GM21737 (cell line): ENCODE results near the gene SH3BP2.
A peak's percentile ranks its signal among the peaks of the same experiment; 100 is the strongest.

Source experiments
- ATAC-seq: cut with Tn5 transposase; IDR thresholded peaks from one replicate; pipeline ENCODE4 v1.9.1; 2021; ENCODE audit warnings: mild to moderate bottlenecking, moderate library complexity; ENCODE audit not compliant: unreplicated experiment

SH3BP2 gene

GRCh38 chr4:2831611-2832308, 38.9 kb downstream of the SH3BP2 start:
- no peak for ATAC-seq

GRCh38 chr4:2832309-2832980, 39.6 kb downstream of the SH3BP2 start:
- peak; percentile 46 for ATAC-seq

GRCh38 chr4:2832981-2833670, 40.2 kb downstream of the SH3BP2 start:
- ATAC-seq, result no peak

GRCh38 chr4:2833671-2834000, 40.8 kb downstream of the SH3BP2 start:
- no peak for ATAC-seq

GRCh38 chr4:2834001-2834921, 41.4 kb downstream of the SH3BP2 start:
- peak; percentile 1 for ATAC-seq

- ATAC-seq, result no peak
These were observed 43.1 kb downstream of the SH3BP2 start for GRCh38 chr4:2835978-2836377.

GRCh38 chr4:2836391-2836859, 43.5 kb downstream of the SH3BP2 start:
- ATAC-seq, result no peak

- no peak for ATAC-seq
These were observed 44.4 kb downstream of the SH3BP2 start for GRCh38 chr4:2837110-2837903.

- ATAC-seq, result no peak
These were observed 45.1 kb downstream of the SH3BP2 start for GRCh38 chr4:2837904-2838496.

- ATAC-seq, result no peak
These were observed 46.2 kb downstream of the SH3BP2 start for GRCh38 chr4:2839060-2839459.

- ATAC-seq, result no peak
These were observed 49.9 kb downstream of the SH3BP2 start for GRCh38 chr4:2842687-2843262.

- peak; percentile 71 for ATAC-seq
These were observed 50.5 kb downstream of the SH3BP2 start, which contains the start of gene ADD1 for GRCh38 chr4:2843263-2843940. TSS of gene ADD1 (plus strand) at chr4:2843844. CDS start at chr4:2875916, 32,072 bp downstream.

- peak; percentile 23 for ATAC-seq
These were observed 51.2 kb downstream of the SH3BP2 start for GRCh38 chr4:2843941-2844584.

- ATAC-seq, result no peak
These were observed 53.3 kb downstream of the SH3BP2 start for GRCh38 chr4:2846172-2846571.

GRCh38 chr4:2847302-2847871, 54.5 kb downstream of the SH3BP2 start:
- ATAC-seq, result no peak

GRCh38 chr4:2848449-2848848, 55.6 kb downstream of the SH3BP2 start:
- no peak for ATAC-seq

GRCh38 chr4:2849267-2850152, 56.6 kb downstream of the SH3BP2 start:
- no peak for ATAC-seq
